UCSD-AML1 (cell line): Measurements from ENCODE around the gene CCDC85C.

Source experiments
- DNase-seq: peaks from one replicate; lab custom pipeline; 2025; ENCODE audit not compliant: unreplicated experiment; lab: John Stamatoyannopoulos, UW

Gene CCDC85C

GRCh38 chr14:99573436-99574098 is 30.4 kb downstream of the CCDC85C start:
- no peak for DNase-seq

GRCh38 chr14:99573000-99573330 is 31.0 kb downstream of the CCDC85C start:
- DNase-seq = no peak

- DNase-seq = no peak
Observed at GRCh38 chr14:99572173-99572999, 31.6 kb downstream of the CCDC85C start.

- no peak for DNase-seq
Observed at GRCh38 chr14:99571303-99571986, 32.6 kb downstream of the CCDC85C start.

GRCh38 chr14:99570544-99571302 is 33.3 kb downstream of the CCDC85C start:
- DNase-seq = no peak

GRCh38 chr14:99569725-99570543 is 34.1 kb downstream of the CCDC85C start:
- no peak for DNase-seq

- no peak for DNase-seq
Observed at GRCh38 chr14:99568567-99569560, 35.1 kb downstream of the CCDC85C start.

- no peak for DNase-seq
Observed at GRCh38 chr14:99566390-99567354, 37.3 kb downstream of the CCDC85C start.

GRCh38 chr14:99566009-99566389 is 38.0 kb downstream of the CCDC85C start:
- DNase-seq = no peak

GRCh38 chr14:99565383-99565782 is 38.6 kb downstream of the CCDC85C start:
- DNase-seq = no peak

- DNase-seq = no peak
Observed at GRCh38 chr14:99564926-99565259, 39.1 kb downstream of the CCDC85C start.

- DNase-seq = no peak
Observed at GRCh38 chr14:99564256-99564925, 39.6 kb downstream of the CCDC85C start.

GRCh38 chr14:99563749-99564129 is 40.3 kb downstream of the CCDC85C start:
- DNase-seq = no peak

GRCh38 chr14:99562856-99563748 is 40.9 kb downstream of the CCDC85C start:
- DNase-seq = no peak

GRCh38 chr14:99561864-99562263 is 42.1 kb downstream of the CCDC85C start:
- no peak for DNase-seq

- DNase-seq = no peak
Observed at GRCh38 chr14:99560922-99561683, 42.9 kb downstream of the CCDC85C start.
